HepG2 (cell line): ENCODE measurements around the gene ECT2.

Experiments used
- CC2D1A ChIP-seq: sonication (generic); formaldehyde crosslinking; IDR thresholded peaks from 2 replicates; pipeline ENCODE4 v1.8.1; 2023; ENCODE audit warnings: mild to moderate bottlenecking, missing genetic modification reagents
- CTCF ChIP-seq: sonication (generic); formaldehyde crosslinking; IDR thresholded peaks from 2 replicates; pipeline ENCODE4 v1.5.0; 2020; ENCODE audit warnings: mild to moderate bottlenecking, missing genetic modification reagents, moderate library complexity
- MAFK ChIP-seq, 2 experiments: IDR thresholded peaks in 1 of 2; conservative IDR thresholded peaks in 1 of 2; 2 replicates each; pipeline ENCODE4 v1.6.1; 2011; ENCODE audit warnings: improper control_type of control experiment in 2 of 2, low read length in 2 of 2
- NRL ChIP-seq: sonication (generic); formaldehyde crosslinking; IDR thresholded peaks from 2 replicates; pipeline ENCODE4 v1.5.0; 2020; ENCODE audit warnings: missing genetic modification reagents, mild to moderate bottlenecking, moderate library complexity, borderline replicate concordance
- POLR2A ChIP-seq, 2 experiments: IDR thresholded peaks; 2 replicates each; pipeline ENCODE4 v1.6.1; 2011; ENCODE audit warnings: low read depth in 2 of 2, low read length in 2 of 2, mild to moderate bottlenecking in 1 of 2, moderate library complexity in 1 of 2; ENCODE audit not compliant: insufficient read depth in 1 of 2
- POLR2AphosphoS5 ChIP-seq: IDR thresholded peaks from 2 replicates; pipeline ENCODE4 v1.6.1; 2012; ENCODE audit warnings: low read depth, low read length
- SMARCC2 ChIP-seq: fragments of 450-650 bp; IDR thresholded peaks from 2 replicates; pipeline ENCODE4 v1.6.1; 2017; ENCODE audit warnings: antibody characterized with exemption, mild to moderate bottlenecking
- TEAD2 ChIP-seq: sonication (generic); formaldehyde crosslinking; IDR thresholded peaks from 2 replicates; pipeline ENCODE4 v1.9.0; 2021; ENCODE audit warnings: missing genetic modification reagents
- ZNF792 ChIP-seq: IDR thresholded peaks from 2 replicates; pipeline ENCODE4 v1.6.1; 2016

- TF ChIP-seq ZNF792 (no peak), CC2D1A (CRISPR knock-in tag) (no peak), CTCF (no peak), TEAD2 (no peak), POLR2AphosphoS5 (no peak), SMARCC2 (no peak), POLR2A (IDR thresholded peaks at IDR 0.05; ENCODE audit: insufficient read depth in 1 of 2, low read depth in 2 of 2, low read length in 2 of 2) (no peak), MAFK (conservative IDR thresholded peaks at IDR 0.05 in 1 of 2, IDR thresholded peaks at IDR 0.05 in 1 of 2; ENCODE audit: low read length in 2 of 2) (no peak), NRL (CRISPR knock-in tag) (no peak)
Observed at GRCh38 chr3:172701751-172702150, 48.8 kb upstream of the ECT2 start.
